ENCODE data around the gene NDUFAF8. TPM values are rescaled to one million over a fixed set of nuclear protein-coding genes. Genes with fewer than 3 reads are reported as not detected.

The NDUFAF8 gene
- total RNA-seq, 4 donors from 2014 or later: 17.8 to 39.4 (median 25.9) TPM

DNA sequence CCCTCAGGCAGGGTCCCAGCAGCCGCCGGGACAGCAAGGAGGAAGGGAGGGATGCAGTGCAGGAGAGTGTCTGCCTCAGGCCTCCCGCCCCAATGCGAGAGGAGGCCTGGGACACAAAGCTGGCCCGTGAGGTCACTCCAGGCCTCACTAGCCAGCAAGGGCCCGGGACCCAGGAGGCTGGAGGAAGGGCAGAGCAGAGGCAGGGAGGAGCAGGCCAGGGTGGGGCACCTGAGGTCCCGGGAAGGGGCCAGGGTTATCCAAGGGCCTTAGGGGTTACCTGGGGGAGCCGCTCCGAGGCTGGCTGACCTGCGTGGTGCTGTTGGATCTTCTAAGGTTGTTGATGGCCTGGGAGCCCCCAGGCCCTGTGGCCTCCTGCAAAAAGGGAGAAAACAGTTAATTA is 30.5 kb upstream of the NDUFAF8 start:
- peaks cover 9% of the 10 kb centered on the region for H3K36me3 ChIP-seq
- no peaks in the 10 kb centered on the region for H3K9me3 ChIP-seq
- 97% methylated on average over 8 of the region's 10 CpGs for WGBS
- H3K4me3 ChIP-seq: no peak overlapping the region
- no peak for DNase-seq (ENCODE audit: low spot score in 2 of 2)
- no peak overlapping the region for H3K27ac ChIP-seq
- H3K4me1 ChIP-seq: no peaks in the 10 kb centered on the region
- TF ChIP-seq EP300 (IDR thresholded peaks at IDR 0.05) (no peak), POLR2A (IDR thresholded peaks at IDR 0.05) (no peak), POLR2AphosphoS5 (IDR thresholded peaks at IDR 0.05) (no peak)
- TF ChIP-seq, protein P1, sequence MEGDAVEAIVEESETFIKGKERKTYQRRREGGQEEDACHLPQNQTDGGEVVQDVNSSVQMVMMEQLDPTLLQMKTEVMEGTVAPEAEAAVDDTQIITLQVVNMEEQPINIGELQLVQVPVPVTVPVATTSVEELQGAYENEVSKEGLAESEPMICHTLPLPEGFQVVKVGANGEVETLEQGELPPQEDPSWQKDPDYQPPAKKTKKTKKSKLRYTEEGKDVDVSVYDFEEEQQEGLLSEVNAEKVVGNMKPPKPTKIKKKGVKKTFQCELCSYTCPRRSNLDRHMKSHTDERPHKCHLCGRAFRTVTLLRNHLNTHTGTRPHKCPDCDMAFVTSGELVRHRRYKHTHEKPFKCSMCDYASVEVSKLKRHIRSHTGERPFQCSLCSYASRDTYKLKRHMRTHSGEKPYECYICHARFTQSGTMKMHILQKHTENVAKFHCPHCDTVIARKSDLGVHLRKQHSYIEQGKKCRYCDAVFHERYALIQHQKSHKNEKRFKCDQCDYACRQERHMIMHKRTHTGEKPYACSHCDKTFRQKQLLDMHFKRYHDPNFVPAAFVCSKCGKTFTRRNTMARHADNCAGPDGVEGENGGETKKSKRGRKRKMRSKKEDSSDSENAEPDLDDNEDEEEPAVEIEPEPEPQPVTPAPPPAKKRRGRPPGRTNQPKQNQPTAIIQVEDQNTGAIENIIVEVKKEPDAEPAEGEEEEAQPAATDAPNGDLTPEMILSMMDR (IDR thresholded peaks at IDR 0.05): no peak
- no peaks in the 10 kb centered on the region for H3K27me3 ChIP-seq

DNA sequence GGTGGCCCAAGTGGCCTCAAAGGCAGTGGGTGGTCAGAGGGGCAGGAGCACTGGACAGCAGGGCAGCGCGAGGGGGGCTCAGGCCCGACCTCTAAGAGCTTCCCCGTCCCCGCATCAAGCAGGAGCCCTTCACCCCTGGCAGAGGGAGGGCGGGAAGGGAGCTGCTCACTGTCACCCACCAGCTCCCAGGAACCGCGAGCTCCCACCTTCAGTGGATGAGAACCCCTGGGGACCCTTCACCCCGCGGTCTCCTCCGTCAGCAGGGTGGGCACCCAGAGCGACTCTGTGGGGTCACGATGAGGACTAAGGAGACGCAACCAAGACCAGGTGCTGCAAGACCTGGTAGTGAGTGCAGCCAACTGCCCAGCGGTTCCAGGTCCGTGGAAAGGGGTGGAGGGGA is 30.0 kb upstream of the NDUFAF8 start:
- H3K9me3 ChIP-seq: no peaks in the 10 kb centered on the region
- H3K36me3 ChIP-seq: peaks cover 9% of the 10 kb centered on the region
- H3K27ac ChIP-seq: no peak overlapping the region
- H3K27me3 ChIP-seq: no peaks in the 10 kb centered on the region
- DNase-seq (ENCODE audit: low spot score in 2 of 2): no peak
- H3K4me3 ChIP-seq: no peak overlapping the region
- WGBS: 95% methylated on average over 15 of the region's 16 CpGs
- no peaks in the 10 kb centered on the region for H3K4me1 ChIP-seq
- no peak for TF ChIP-seq EP300 (IDR thresholded peaks at IDR 0.05)
- TF ChIP-seq, protein P1 (IDR thresholded peaks at IDR 0.05): no peak
- no peak for TF ChIP-seq POLR2A (IDR thresholded peaks at IDR 0.05)
- no peak for TF ChIP-seq POLR2AphosphoS5 (IDR thresholded peaks at IDR 0.05)

GRCh38 chr17:81210466-81210865 is 28.7 kb upstream of the NDUFAF8 start:
- 74% methylated on average over 10 of the region's 10 CpGs for whole genome bisulfite sequencing
- DNase-seq (ENCODE audit: low spot score in 2 of 2): no peak
- Histone ChIP-seq H3K27ac (no peak overlapping the region), H3K4me3 (no peak overlapping the region), H3K4me1 (no peaks in the 10 kb centered on the region), H3K9me3 (no peaks in the 10 kb centered on the region), H3K27me3 (no peaks in the 10 kb centered on the region), H3K36me3 (peaks cover 9% of the 10 kb centered on the region)
- TF ChIP-seq EP300 (IDR thresholded peaks at IDR 0.05) (no peak), POLR2AphosphoS5 (IDR thresholded peaks at IDR 0.05) (no peak), POLR2A (IDR thresholded peaks at IDR 0.05) (no peak)
- TF ChIP-seq, protein P1 (IDR thresholded peaks at IDR 0.05): no peak

DNA sequence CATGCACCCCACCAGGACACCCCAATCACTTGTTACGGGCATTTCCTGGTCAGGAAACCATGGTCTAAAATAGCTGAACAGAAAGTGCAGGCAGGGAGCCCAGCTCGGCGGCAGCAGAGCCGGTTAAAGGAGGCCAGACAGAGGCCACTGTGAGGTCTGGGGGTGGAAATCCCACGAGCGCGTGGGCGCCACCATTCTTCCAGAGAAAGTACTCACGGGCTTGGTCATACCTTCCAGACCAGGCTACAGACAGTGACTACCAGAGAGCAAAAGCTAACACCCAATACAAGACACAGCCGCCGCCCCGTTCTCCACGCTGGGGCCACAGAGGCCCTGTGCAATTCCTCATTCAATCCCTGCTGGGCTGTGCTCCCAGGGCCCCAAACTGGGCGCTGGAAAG is 28.2 kb upstream of the NDUFAF8 start:
- no peak for DNase-seq (ENCODE audit: low spot score in 2 of 2)
- H3K4me3 ChIP-seq: no peak overlapping the region
- TF ChIP-seq POLR2AphosphoS5 (IDR thresholded peaks at IDR 0.05) (no peak), POLR2A (IDR thresholded peaks at IDR 0.05) (no peak), EP300 (IDR thresholded peaks at IDR 0.05) (no peak)
- TF ChIP-seq, protein P1 (IDR thresholded peaks at IDR 0.05): no peak
- no peaks in the 10 kb centered on the region for H3K4me1 ChIP-seq
- H3K9me3 ChIP-seq: no peaks in the 10 kb centered on the region
- peaks cover 9% of the 10 kb centered on the region for H3K36me3 ChIP-seq
- H3K27me3 ChIP-seq: no peaks in the 10 kb centered on the region
- 75% methylated on average over 14 of the region's 14 CpGs for WGBS
- H3K27ac ChIP-seq: no peak overlapping the region

DNA sequence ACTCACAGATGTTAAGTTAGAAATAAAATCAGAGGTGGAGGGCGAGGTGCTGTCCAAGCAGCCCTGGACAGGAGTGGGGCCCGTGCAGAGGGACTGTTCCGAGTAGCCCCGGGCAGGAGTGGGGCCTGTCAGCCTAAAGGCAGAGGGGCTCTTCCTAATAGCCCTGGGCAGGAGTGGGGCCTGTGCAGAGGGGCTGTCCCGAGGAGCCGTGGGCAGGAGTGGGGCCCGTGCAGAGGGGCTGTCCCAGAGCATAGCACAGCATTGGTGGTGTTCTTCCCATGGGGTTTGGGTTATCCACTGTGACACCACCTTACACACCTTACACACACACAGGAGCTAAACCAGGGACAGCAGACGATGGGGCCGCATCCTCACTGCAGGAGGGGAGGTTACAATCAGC is 26.8 kb upstream of the NDUFAF8 start:
- H3K36me3 ChIP-seq: no peaks in the 10 kb centered on the region
- TF ChIP-seq EP300 (IDR thresholded peaks at IDR 0.05) (no peak), POLR2AphosphoS5 (IDR thresholded peaks at IDR 0.05) (no peak), POLR2A (IDR thresholded peaks at IDR 0.05) (no peak)
- TF ChIP-seq, protein P1 (IDR thresholded peaks at IDR 0.05): no peak
- H3K4me1 ChIP-seq: no peaks in the 10 kb centered on the region
- H3K9me3 ChIP-seq: no peaks in the 10 kb centered on the region
- WGBS: 84% methylated on average over 9 of the region's 9 CpGs
- no peak overlapping the region for H3K4me3 ChIP-seq
- no peak for DNase-seq (ENCODE audit: low spot score in 2 of 2)
- no peaks in the 10 kb centered on the region for H3K27me3 ChIP-seq
- no peak overlapping the region for H3K27ac ChIP-seq
